HL-60/S4 treated with retinoic acid at 250 ng/mL for 4 days and 3 days (cell line): ENCODE data around the gene LDOC1.
"Not testable (repeated sequence)": the region's sequence is repeated elsewhere in the genome, so short reads cannot be mapped to it uniquely, and the experiment has no call there.

Experiments used
- in situ Hi-C: fragments of 300-500 bp; cut with MboI; formaldehyde crosslinking; loops from 2 replicates; pipeline ENCODE4 v1.7.0; 2022; ENCODE audit warnings: low sequenced_read_pairs

LDOC1 gene

DNA sequence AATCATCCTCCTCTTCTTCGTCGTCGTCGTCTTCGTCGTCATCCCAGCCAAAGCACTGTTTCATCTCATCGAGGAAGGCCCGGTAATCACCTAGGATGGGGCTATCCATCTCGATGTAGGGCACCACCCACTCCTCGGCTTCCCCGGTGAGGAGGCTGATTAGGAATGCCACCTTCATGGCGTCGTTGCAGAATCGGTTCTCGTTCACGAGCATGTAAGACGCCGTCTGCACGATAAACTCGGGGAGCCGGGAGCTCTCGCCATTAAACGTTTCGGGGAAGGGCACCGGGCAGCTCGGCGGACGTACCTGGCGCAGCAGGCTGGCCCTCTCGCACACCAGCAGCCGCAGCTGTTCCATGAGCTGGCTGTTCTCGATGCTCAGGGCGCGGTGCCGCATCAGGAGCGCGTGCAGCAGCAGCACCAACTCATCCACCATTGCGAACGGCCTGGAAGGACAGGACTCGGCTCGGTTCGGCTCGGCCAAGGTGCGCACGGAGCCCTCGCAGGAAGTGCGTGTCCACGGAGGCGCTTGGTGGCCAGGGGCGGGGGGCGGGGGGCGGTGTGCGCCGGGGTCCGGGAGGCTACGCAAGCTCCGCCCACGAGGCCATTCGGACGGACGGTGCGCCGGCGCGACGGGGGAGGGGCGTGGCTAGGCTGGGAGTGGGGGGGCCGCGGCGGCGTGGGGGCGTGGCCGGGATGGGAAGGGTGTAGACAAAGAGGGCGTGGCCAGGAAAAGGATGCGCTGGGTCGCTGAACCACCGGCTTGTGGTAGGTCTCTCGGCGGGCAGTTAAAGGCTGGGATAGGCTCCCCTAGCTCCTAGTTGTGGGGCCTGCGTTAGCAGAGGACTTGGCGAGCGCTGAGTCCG, at the start of gene LDOC1:
TSS of gene LDOC1 (minus strand) at position 544 of the 866 bp plus-strand sequence. CDS start at position 436, 108 bp downstream.
- in situ Hi-C loops: no loop called here

DNA sequence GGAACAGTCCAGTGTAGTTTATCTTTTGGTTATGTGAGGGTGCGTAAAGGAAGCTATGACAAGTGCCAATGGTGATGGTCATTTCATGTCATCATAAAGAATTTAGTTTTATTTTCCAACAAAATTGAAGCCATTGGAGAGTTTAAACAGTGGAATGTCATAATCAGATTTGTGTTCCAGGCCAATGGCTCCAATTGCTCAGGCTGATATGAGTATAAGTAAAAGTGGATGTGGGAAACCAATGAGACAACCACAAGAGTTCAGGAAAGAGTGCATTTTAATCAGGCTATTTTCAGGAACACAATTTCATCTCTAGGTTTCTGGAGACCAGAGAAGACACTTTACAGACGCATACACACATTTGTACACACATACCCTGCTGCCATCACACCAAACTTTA, 44.7 kb upstream of the LDOC1 start:
- in situ Hi-C loops: no loop called here

DNA sequence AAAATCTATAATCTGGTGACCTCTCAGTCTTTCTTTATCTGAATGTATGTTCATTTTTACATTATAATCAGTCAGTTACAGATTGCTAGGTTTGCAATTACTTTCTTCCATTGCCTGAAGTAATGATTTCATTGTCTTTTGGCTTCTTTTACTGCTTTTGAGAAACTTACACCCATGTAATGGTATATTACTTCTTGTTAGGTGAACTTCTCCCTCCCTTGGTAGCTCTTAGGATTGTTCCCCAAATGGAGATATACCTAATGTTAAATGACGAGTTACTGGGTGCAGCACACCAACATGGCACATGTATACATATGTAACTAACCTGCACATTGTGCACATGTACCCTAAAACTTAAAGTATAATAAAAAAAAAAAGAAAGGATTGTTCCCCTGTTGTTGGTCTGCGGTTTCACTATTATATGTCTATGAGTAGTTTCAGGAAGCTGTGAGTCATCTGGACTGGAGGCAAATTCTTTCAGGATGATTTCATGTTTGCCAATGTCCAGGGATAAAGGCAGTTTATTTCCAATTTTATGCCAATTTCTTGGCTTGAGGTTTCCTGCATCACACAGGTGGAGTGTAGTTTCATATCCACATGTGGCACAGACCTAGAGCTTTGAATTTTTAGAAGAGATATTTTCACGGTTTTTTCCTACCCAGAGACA, 43.5 kb upstream of the LDOC1 start:
- in situ Hi-C loops: no loop called here

DNA sequence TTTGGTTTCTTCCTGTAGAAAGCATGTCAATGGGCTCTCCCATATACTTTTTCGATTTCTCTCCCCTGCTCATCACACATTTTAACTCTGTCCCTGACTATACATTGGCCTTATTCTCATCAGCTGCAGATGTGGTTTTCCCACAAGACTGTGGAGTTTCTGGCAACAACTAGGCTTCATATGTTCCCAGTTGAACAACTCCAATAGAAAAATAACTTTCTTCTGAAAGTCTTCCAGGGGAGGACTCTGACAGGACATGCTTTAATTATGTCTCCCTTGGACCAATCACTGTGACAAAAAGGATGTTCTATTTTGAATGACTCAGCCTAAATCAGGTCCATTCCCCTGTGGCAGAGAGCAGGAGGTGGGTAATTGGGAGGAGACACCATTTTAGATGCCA, 37.3 kb upstream of the LDOC1 start:
- in situ Hi-C loops: no loop called here

DNA sequence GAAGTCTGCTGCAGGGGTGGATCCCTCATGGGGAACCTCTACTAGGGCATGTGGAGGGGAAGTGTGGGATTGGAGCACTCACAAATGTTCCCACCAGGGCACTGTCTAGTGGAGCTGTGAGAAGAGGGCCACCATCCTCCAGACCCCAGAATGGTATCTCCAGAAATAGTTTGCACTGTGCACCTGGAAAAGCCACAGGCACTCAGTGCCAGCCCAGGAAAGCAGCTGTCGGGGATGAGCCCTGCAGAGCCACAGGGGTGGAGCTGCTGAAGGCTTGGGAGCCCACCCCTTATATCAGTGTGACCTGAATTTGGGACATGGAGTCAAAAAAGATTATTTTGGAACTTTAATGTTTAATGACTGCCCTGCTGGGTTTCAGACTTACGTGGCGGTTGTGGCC, 25.0 kb upstream of the LDOC1 start:
- in situ Hi-C loops: no loop called here

DNA sequence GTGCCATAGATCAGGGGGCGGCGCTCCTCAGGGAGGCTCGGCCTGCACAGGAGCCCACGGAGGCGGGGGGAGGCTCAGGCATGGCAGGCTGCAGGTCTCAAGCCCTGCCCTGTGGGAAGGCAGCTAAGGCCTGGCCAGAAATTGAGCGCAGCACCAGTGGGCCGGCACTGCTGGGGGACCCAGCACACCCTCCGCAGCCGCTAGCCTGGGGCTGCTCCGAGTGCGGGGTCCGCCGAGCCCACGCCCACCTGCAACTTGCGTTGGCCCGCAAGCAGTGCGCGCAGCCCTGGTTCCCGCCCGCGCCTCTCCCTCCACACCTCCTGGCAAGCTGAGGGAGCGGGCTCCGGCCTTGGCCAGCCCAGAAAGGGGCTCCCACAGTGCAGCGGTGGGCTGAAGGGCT, 11.6 kb upstream of the LDOC1 start:
- in situ Hi-C loops: not testable (repeated sequence)

DNA sequence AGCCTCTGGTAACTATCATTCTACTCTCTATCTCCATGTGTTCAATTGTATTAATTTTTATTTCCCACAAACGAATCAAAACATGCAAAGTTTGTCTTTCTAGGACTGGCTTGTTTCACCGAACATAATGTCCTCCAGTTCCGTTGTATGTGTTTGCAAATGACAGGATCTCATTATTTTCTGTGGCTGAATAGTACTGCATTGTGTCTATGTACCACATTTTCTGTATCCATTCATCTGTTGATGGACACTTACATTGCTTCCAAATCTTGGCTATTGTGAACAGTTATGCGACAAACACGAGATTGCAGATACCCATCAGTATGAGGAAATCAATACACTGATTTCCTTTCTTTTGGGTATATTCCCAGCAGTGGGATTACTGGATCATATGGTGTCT, 8.4 kb upstream of the LDOC1 start:
- in situ Hi-C loops: no loop called here

DNA sequence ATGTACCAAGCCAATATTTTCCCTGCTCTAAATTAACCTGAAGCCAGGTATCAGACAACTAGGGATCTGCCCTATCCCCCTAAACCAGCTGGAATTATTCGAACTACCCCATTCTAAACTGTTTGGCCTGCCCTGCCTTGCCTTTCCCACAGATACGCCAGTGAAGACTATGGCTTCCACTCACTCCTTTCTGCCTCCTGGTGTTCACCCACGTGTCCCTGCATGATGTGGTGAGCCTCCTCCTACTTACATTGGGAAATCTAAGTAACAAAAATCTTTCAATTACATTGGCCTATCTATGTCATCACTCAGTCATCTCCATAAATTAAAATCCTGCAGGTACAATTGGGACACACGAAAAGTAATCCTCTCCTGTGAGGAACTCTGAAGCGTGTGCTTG, 6.1 kb upstream of the LDOC1 start:
- in situ Hi-C loops: no loop called here

DNA sequence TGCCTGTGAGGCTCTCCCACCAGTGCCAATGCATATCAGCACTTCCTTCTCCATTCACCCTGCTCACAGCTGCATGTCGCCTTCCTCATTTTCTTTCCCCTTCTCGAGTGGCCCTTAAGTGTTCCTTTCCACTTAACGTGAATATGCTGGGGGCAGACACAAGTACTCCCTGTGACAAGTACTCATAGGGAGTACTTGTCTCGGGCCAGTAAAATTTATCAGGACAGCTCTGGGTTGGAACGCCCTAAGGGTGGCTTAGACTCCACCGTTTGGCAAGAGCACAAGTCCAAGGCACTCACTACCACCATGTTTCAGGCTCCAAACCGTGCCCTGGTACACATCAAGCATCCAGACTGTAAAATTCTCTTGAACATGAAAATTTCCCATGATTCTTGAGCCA, 3.9 kb upstream of the LDOC1 start:
- in situ Hi-C loops: no loop called here

DNA sequence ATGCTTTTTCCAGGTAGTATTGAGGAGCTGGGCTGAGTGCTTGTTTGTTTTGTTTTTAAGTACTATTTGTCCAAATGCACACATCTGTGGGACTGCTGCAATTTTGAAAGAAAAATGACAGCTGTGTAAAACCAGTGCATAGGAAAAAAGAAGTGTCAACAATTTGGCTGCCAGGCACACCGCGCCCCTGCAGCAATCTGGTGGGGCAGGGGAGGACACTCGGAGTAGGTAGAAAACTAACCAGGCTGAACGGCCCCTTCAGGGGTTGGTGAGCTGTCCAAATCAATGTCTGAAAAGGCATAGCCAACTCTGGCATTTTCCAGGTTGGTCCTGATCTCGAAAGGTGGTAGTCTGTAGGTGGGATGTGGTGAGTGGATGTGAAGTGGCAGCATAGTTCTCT, 1.1 kb downstream of the LDOC1 start:
- in situ Hi-C loops: no loop called here

DNA sequence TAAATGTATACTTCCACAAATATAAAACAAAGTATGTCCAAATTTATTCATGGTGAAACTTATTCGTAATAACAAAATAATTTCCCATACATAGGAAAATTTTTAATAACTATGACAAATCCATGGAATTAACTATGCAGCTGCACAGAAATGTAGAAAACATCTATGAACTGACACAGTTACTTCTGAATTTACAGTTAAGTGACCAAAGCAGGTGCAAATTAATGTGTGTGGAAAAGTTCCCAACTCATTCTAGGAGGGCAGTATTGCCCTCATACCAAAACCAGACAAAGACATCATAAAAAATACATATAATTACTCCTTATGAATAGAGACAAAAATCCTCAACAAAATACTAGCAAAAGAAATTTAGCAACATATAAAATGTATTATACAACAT, 12.5 kb downstream of the LDOC1 start:
- in situ Hi-C loops: no loop called here

DNA sequence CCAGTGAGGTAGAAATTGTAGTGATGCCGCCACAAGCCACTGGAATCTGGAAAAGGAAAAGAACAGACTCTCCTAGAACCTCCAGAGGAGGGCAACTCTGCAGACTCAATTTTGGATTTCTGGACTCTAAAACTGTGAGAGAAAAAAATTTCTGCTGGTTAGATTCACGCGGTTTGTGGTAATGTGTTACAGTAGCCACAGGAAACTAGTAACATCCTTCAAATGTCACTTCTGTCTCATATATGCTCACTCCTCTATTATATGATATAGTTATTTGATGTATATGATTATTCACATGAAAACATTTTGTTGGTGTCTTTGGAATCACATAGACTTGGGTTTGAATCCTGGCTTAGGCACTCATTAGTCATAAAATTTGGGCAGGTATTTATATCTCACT, 18.8 kb downstream of the LDOC1 start:
- in situ Hi-C loops: no loop called here

DNA sequence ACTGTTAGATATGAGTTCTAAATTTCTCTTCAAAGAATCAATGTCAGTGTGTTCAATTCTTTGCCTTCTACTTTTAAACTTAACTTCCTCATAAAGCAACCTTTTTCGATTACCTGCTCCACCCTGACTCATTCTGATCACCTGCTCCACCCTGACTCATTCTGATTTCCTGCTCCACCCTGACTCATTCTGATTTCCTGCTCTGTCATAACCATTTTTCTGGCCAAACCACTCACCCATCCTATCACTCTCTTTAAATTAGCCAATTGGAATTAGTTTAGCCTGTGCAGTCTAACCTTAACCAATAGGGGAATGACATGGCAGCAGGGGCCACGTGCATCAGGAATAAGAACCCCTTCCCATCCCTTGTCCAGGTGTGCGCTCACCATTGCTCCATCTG, 21.7 kb downstream of the LDOC1 start:
- in situ Hi-C loops: not testable (repeated sequence)

DNA sequence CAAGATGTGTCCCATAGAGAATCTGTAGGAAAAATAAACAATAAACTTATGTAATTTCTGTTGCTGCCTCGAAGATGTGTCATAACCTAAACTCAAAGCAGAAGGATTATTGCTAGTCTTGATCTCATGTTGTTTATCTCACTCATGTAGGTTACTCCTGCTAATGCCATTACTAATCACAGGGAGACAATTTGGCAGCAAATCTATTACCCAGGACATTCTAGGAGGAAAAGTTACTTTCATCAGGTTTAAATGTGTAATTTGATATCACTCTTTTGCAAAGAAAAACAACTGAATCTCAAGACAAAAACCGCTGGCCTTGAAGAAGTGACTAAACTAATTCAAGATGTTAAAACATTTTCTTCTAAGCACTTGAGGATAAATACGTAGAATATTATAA, 34.0 kb downstream of the LDOC1 start:
- in situ Hi-C loops: no loop called here

DNA sequence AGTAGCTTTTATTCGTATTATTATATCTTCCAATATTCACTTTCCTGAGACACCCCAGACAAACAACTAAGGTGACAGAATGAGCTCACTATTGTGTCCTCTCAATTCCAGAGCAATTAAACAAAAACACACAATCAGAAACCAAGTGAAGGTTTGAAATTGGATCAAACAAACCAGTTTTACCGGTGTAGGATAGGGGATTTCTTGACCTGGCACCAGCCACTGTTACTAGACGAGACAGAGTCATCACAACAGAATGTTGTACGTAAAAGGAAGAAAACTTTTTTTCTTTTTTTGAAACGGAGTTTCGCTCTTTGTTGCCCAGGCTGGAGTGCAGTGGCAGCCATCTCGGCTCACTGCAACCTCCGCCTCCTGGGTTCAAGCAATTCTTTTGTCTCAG, 43.7 kb downstream of the LDOC1 start:
- in situ Hi-C loops: no loop called here

DNA sequence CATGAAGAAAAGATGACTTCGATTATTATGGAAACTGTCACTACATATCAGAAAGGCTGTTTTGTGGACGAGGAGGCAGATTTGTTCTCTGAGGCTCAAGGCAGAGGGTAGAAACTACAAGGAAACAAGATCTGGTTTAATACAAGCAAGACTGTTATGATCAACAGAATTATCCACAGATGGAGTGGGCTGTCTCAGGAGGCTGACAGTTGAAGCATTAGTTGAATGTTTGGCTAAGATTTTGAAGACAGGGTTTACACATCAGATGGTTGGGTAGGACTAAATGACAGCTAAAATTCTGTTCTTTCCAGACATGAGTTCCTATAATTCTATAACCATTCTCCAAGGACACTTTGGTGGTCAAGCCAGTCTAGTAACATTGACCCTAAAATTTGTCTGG, 49.8 kb downstream of the LDOC1 start:
- in situ Hi-C loops: no loop called here
